Transverse colon (tissue), 4 donors: ENCODE results near the gene HMCN1.

Experiments used
- CTCF ChIP-seq, 5 experiments: fragments of 200-600 bp in 3 of 5; fragments of 450-650 bp in 2 of 5; sonication (generic) in 3 of 5; IDR thresholded peaks; 1 replicate in 2 of 5; 2 replicates in 3 of 5; pipeline ENCODE4 v1.5.1; 2016 to 2017; ENCODE audit warnings: antibody characterized with exemption in 5 of 5, inconsistent platforms in 3 of 5, mild to moderate bottlenecking in 2 of 5, moderate library complexity in 1 of 5
- POLR2A ChIP-seq: fragments of 450-650 bp; IDR thresholded peaks from one replicate; pipeline ENCODE4 v1.6.1; 2016; ENCODE audit warnings: antibody characterized with exemption, mild to moderate bottlenecking, moderate library complexity
- POLR2AphosphoS5 ChIP-seq, 3 donors: sonication (generic); formaldehyde crosslinking; IDR thresholded peaks; one replicate each; pipeline ENCODE4 v1.6.1; 2016; ENCODE audit warnings: antibody characterized with exemption in 3 of 3

GRCh38 chr1:185834371-185834905 is 100.2 kb downstream of the HMCN1 start:
- no peak for TF ChIP-seq CTCF (IDR thresholded peaks at IDR 0.05)
- TF ChIP-seq POLR2A: no peak
- TF ChIP-seq POLR2AphosphoS5 (IDR thresholded peaks at IDR 0.05): no peak
